HG03045 (cell line): ENCODE measurements around the gene DSCAML1.

Experiments
- ATAC-seq: cut with Tn5 transposase; IDR thresholded peaks from one replicate; pipeline ENCODE4 v1.9.1; 2021; ENCODE audit warnings: mild to moderate bottlenecking, moderate library complexity; ENCODE audit not compliant: unreplicated experiment

DSCAML1 gene

GRCh38 chr11:117621226-117621625, 175.8 kb downstream of the DSCAML1 start:
- no peak for ATAC-seq

DNA sequence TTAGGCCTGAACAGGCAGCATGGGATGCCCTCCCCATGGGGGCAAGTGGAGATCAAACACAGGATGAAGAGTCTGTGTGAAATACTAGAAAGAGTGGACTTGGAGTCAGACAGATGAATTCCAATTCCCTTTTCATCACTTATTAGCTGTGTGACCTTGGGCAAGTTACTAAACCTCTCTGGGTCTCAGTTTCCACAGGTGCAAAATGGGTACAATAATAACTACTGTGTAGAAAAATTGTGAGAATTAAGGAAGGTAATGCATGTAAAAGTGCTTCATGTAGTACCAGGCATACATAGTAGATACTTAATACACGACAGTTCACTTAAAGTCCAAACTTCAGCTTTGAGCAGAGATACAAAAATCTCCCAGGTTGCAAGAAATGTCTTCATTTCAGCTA, 176.4 kb downstream of the DSCAML1 start:
- no peak for ATAC-seq

DNA sequence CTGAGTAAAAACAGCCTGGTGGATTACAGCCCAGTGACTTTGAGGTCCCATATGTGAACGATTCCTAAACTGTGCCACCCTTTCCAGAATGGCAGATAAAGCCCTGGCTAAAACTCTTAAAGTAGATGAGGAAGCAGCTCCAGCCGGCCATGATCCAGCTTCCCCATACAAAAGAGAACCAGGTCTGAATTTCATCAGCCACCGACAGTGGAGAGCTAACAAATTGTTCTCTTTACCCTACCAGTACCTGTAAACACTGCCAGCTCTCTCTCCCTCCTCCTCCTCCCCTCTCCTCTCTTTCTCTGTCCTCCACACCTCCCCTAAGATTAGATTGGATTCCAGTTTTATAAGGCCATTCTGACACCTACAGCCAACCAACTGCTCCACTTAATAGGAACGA, 176.9 kb downstream of the DSCAML1 start:
- no peak for ATAC-seq

DNA sequence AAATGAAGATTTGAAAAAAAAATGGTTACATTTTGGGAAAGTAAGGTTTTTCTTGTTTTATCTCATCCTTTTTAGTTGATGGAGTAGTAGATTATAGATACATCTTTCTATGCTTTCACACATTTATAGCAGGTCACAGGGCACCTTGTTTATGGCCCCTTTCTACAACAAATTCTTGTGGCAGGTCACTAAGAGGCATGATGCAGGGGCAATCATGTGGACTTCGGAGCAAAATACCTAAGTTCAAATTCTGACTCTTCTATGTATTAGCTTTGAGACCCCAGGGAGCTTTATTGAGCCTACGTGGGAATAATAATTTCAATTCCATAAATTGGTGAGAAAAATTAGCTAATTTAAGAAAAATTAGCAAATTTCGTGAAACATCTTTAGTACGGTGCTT, 177.4 kb downstream of the DSCAML1 start:
- ATAC-seq: no peak

DNA sequence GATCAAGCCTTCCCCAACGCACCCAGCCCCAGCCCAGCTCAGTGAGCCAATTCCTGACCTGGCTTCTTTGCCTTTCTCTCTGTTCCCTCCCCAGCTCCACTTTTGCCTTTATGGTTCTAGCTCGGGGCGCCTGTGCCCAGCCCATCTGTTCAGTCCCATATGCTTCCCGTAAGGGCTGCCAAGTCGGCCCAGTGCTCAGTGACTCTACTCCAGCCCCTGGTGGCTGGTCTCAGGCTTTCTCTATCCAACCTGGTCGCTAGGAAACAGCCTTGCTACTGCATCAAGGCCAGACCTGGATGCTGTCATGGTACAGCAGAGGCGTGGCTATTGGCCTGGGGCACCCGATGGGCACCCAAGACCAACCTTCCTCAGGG, 178.0 kb downstream of the DSCAML1 start:
- no peak for ATAC-seq

- no peak for ATAC-seq
Observed at GRCh38 chr11:117618302-117618981, 178.6 kb downstream of the DSCAML1 start.

- no peak for ATAC-seq
Observed at GRCh38 chr11:117616979-117617378, 180.0 kb downstream of the DSCAML1 start.

- no peak for ATAC-seq
Observed at GRCh38 chr11:117614728-117615127, 182.3 kb downstream of the DSCAML1 start.

GRCh38 chr11:117613521-117613920, 183.5 kb downstream of the DSCAML1 start:
- ATAC-seq: no peak

- ATAC-seq: no peak
Observed at GRCh38 chr11:117612177-117612576, 184.8 kb downstream of the DSCAML1 start.

DNA sequence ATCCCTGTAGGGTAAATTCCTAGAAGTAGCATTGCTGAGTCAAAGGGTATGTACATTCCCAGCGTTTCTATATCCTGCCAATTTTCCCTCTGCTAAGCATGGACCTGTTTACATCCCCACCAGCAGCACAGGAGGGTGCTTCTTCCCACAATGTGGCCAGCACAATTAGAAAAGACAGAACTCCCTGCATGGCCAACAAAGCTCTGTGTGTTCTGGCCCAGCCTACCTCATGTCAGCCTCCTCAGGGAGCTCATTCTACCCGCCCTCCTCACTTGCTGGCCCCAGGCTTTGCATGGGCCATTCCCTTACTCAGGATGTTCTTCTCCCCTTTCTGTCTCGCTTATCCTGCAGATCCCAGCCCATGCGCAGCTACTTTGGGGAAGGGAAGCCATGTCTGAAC, 186.1 kb downstream of the DSCAML1 start:
- no peak for ATAC-seq

- ATAC-seq: no peak
Observed at GRCh38 chr11:117610045-117610444, 187.0 kb downstream of the DSCAML1 start.

DNA sequence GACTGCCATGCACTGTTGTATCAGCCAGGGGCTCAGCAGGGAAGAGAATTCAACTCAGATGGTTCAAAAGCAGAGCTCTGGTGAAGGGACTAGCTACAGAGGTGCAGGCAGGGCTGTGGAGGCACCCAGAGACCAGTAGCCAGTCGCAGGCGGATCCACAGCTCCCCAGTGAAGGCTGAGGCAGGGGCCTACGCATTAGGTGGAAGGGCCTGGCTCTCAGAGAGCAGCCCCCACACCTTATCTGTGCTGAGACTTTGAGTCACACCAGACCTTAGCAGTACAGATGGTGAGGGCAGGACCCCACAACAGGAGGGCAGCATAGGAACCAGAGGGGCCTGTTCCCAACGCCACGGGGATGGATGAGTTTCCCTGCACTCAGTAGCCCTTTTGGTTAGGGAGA, 189.6 kb downstream of the DSCAML1 start:
- ATAC-seq: no peak

DNA sequence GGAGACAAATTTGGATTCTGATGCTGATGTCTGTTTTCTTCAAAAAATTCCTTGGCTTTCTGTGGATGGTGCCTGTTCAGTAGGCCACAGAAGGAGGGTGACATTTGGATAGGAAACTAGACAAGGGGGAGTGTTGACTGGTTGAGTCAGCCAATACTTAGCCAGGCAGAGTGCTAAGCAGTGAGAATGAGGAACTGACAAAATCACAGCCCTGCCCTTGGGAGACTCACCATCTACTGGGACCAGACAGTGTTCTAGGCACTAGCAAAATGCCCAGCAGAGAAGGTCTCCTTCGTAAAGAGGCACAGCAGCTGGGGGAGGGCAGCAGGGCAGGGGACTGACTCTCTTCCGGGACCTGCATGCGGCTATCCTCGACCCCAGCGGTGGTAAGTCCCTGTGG, 190.2 kb downstream of the DSCAML1 start:
- no peak for ATAC-seq

GRCh38 chr11:117606211-117606610, 190.8 kb downstream of the DSCAML1 start:
- no peak for ATAC-seq

DNA sequence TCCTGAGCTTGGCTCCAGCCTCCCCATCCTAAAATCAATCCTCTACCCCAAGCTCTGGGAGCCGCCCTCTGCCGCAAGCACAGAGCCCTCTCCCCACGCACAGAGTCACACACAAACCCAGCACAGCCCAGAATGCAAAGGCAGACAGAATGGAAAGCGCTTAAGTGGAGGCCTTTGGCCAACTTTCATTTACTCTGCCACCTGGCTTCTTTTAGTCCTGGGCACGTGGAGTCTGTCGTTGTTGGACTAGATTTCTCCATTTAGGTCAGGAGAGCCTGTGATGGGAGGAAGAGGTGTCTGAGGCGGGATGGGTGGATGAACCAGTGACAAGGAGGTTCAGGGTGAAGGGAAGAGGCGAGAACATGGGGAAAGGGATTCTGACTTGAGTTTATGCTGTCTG, 191.7 kb downstream of the DSCAML1 start:
- no peak for ATAC-seq

- no peak for ATAC-seq
Observed at GRCh38 chr11:117604336-117604995, 192.6 kb downstream of the DSCAML1 start.

- no peak for ATAC-seq
Observed at GRCh38 chr11:117603932-117604331, 193.1 kb downstream of the DSCAML1 start.

DNA sequence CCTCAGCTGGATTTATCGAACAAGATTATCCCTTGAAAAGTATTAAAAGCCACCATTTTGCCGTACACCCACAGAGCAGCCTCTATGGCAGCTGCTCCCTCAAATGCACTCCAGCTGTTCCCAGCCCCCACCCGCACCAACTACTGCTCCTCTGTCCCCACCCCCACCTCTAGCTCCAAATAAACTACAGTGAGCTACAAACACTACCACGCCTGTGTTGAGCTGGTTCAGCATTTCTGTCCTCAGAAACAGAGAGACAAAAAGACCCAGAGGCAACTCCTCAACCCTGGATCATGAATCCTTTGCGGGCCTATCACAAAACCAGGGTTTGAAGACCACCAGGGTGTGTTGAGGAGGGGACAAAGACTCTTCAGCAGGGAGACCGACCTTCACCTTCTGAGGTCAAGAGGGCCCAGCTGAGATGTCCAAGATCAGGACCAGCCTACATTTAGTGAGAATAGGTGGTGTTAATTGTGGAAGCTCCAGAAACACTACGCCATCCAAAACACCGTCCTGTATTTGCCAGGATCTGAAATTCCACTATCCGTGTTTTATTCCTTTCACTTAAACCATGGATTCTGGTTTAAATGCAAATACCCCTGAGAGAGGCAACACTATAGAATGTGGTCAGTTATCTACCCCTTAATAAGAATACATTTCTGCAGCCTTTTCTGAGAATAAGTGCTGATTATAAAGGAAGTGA, 195.9 kb downstream of the DSCAML1 start:
- no peak for ATAC-seq

- ATAC-seq: no peak
Observed at GRCh38 chr11:117600234-117600783, 196.7 kb downstream of the DSCAML1 start.

DNA sequence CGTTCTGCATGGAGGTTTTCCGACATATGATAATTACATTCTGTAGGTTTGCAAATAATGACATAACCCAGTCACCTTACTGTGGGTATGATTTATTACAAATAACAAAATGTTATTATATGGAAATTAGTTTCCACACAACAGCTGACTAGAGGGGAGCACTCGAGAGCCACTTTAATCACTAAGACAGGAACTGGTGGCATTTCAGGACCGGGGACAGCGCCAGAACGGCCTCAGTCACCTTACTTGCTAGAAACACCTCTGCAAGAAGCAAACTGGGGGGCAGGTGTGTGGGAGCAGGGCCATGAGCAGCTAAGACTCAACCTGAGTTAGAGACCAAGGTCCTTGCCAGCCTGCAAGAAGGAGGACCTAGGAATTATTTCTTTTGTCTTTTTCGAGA, 199.9 kb downstream of the DSCAML1 start:
- ATAC-seq: no peak

GRCh38 chr11:117595440-117595839, 201.6 kb downstream of the DSCAML1 start:
- ATAC-seq: no peak
